GM18861 (cell line): ENCODE results near the gene SHROOM4.

ENCODE experiments used
- ATAC-seq: cut with Tn5 transposase; IDR thresholded peaks from one replicate; pipeline ENCODE4 v1.9.1; 2021; ENCODE audit not compliant: unreplicated experiment

SHROOM4 gene

GRCh38 chrX:50711907-50712306, 102.1 kb downstream of the SHROOM4 start:
- ATAC-seq, result no peak

GRCh38 chrX:50707955-50708699, 105.9 kb downstream of the SHROOM4 start:
- no peak for ATAC-seq

GRCh38 chrX:50707405-50707804, 106.6 kb downstream of the SHROOM4 start:
- no peak for ATAC-seq

GRCh38 chrX:50705042-50705441, 109.0 kb downstream of the SHROOM4 start:
- no peak for ATAC-seq

GRCh38 chrX:50704360-50704759, 109.6 kb downstream of the SHROOM4 start:
- no peak for ATAC-seq

GRCh38 chrX:50700921-50701320, 113.1 kb downstream of the SHROOM4 start:
- no peak for ATAC-seq

- ATAC-seq, result no peak
These were observed 115.0 kb downstream of the SHROOM4 start for GRCh38 chrX:50698944-50699343.

- ATAC-seq, result no peak
These were observed 116.3 kb downstream of the SHROOM4 start for GRCh38 chrX:50697691-50698090.

- peak; percentile 90 for ATAC-seq
These were observed 122.2 kb downstream of the SHROOM4 start for GRCh38 chrX:50691820-50692219.

GRCh38 chrX:50684871-50685270, 129.1 kb downstream of the SHROOM4 start:
- ATAC-seq, result no peak

GRCh38 chrX:50680990-50681389, 133.0 kb downstream of the SHROOM4 start:
- ATAC-seq, result no peak

GRCh38 chrX:50677789-50678188, 136.2 kb downstream of the SHROOM4 start:
- no peak for ATAC-seq

- no peak for ATAC-seq
These were observed 142.3 kb downstream of the SHROOM4 start for GRCh38 chrX:50671661-50672060.

GRCh38 chrX:50668860-50669259, 145.1 kb downstream of the SHROOM4 start:
- no peak for ATAC-seq

GRCh38 chrX:50648156-50648555, 165.8 kb downstream of the SHROOM4 start:
- ATAC-seq, result no peak

- no peak for ATAC-seq
These were observed 169.5 kb downstream of the SHROOM4 start for GRCh38 chrX:50644496-50644895.

GRCh38 chrX:50643525-50644137, 170.4 kb downstream of the SHROOM4 start:
- no peak for ATAC-seq

- ATAC-seq, result no peak
These were observed 175.9 kb downstream of the SHROOM4 start for GRCh38 chrX:50638123-50638522.

- ATAC-seq, result no peak
These were observed 178.1 kb downstream of the SHROOM4 start for GRCh38 chrX:50635817-50636365.

GRCh38 chrX:50635162-50635561, 178.8 kb downstream of the SHROOM4 start:
- no peak for ATAC-seq

- ATAC-seq, result no peak
These were observed 184.2 kb downstream of the SHROOM4 start for GRCh38 chrX:50629774-50630173.

GRCh38 chrX:50627696-50628095, 186.3 kb downstream of the SHROOM4 start:
- no peak for ATAC-seq
